Eye (tissue), 1 donor: Measurements from ENCODE around the gene DUSP16.
A peak's percentile ranks its signal among the peaks of the same experiment; 100 is the strongest.
"Not testable (repeated sequence)": the region's sequence is repeated elsewhere in the genome, so short reads cannot be mapped to it uniquely, and the experiment has no call there.

Source experiments
- DNase-seq: peaks from one replicate; pipeline ENCODE4 v3.0.0-alpha.2; 2015

The DUSP16 gene

DNA sequence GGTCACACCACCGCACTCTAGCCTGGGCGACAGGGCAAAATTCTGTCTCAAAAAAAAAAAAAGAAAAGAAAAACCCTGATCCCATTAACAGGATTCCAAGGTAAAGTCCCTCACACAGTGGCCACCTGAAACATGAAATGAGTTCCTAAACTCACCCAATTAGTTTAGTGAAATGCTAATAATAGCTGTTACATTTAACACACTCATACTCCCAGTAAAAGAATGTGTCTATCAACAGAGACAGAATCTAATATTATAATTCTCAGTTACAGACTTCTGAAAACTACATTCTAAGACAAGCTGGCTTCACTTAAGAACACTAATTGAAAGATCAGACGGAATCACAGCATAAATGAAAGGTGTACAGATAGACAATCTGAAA, 44.2 kb downstream of the DUSP16 start:
- DNase-seq, result no peak

DNA sequence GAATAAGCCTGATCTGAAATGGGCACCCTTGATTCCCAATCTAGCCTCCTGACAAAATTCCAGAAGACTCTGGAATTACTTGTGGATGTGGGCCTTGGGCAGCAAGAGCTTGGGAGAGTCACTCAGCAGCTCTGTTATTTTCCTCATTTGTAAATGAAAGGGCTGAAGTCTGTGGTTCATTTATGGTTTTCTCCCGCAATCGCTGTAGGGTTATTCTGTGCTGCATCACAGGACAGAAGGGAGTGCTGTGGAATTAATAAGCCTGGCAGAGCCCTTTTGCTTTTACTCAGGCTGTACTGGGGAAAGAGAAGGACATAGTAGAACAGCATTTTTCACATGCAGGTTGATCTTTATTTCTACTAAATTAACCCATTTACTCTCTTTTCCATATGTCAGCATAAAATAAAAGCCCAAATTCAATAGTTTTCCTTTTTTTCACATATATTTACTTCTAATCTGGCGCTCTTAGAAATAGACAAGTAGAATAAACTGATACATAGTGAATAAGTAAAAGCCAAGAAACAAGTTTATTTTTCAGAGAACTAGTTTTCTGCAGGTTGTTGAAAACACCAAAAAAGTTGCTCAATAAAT, 49.2 kb downstream of the DUSP16 start:
- no peak for DNase-seq

DNA sequence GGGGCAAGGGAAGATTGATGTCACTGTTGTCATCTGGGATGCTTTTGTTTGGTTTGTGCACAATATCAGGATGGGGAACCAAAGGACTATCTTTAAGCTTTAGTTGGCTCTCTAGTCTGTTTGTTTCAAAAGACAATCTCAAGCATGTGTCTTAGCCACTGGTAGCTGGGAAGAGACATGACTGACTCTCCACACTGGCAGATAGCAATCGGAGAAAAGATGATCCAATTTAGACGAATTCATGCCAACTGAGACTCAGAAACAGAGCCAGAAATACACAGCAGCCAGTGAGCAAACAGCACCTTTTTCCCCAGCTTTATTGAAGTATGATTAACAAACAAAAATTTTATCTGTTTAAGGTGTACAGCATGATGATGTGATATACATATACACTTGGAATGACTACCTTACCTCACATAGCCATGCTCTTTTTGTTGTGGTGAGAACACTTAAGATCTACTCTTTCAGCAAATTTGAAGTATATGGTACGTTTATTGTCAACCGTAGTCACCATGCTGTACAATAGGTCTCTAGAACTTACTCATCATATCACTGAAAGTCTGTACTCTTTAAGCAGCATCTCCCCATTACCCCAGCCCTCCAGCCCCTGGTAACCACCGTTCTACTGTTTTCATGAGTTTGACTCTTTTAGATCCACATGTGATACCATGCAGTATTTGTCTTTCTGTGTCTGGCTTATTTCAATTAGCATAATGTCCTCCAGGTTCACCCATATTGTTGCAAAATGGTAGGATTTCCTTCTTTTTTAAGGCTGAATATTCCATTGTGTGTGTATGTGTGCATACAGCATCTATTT, 50.6 kb downstream of the DUSP16 start:
- DNase-seq, result no peak

DNA sequence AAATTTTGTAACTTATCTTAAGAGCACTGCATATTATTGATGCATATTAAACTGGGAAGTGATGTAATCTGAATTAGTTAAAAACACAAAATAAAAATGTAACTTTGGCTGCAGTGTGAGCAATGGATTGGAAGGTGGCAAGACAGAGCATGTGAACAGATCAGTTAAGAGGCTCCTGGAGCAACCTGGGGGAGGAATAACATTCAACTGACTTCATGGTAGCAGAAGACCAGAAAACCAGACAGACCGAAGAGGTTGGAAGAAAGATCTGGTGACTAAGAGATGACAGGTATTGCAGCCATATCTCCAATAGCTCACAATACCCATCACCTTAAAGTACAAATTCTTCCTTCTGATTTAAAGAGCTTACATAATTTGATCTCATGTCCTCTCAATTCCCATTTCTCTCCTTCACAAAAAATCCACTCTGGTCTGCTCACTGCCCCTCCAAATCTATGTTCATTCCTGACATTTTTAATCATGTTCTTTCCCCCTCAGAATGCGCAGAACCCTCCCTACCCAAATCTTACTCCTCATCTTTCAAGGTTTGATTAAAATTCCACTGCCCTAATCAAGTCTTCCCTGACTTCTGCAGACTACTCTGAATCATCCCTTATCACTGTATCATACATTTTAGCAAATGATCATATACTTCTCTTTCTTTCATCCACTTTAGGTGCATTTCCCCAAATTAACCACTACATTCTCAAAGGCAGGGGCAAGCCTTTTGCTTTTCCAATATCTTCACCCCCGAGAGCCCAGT, 51.5 kb downstream of the DUSP16 start:
- no peak for DNase-seq

DNA sequence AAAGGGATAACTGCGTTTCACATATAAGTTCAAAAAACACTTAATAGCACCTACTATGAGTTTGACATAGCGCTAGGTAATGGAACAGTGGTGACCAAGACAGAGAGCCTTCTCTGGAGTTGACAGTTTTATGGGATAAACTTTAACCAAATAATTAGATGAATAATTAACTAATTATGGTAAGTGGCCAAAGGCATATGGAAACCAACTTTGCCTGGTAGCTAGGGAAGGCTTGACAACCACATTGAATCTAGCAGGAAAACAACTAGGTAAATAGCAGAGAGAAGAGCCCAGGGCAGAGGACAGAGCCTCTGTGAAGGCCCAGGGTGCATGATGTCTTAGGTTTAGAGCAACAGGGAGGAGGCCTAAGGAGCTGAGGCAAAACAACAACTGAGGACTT, 52.1 kb downstream of the DUSP16 start:
- no peak for DNase-seq

DNA sequence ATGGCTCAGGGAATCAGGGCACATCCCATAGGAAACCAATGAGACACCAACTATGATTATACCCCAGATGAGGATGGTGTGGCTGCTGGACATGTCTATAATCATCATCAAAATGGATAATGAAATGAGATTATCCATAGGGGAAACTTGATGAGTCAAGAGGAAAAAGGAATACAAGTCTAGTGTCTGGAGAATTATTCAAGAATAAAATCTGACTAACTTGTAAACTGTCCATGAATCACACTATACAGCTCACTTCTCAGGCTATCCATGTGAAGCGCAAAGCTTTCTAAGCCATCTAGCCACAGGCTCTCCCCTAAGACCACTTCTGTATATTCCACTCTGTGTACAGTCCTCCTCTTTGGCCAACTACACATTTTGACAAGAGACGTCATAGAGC, 52.5 kb downstream of the DUSP16 start:
- no peak for DNase-seq

DNA sequence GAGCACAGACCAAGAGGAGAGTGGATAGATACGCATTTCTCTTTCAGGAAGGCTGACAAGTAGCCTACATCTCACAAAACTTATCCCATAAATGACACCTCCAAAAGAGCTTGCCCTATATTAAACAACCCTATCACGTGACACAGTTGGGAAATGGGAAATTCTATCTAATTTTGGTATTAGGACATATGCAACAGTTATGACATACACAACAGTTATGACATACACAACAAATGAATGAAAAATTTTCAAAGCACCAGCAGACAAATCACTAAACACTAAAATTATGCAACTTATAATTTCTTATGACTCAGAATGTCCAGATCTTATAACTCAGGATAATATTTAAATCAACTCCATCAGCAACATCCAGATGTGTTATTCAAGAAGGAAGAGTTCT, 54.1 kb downstream of the DUSP16 start:
- DNase-seq, result no peak

DNA sequence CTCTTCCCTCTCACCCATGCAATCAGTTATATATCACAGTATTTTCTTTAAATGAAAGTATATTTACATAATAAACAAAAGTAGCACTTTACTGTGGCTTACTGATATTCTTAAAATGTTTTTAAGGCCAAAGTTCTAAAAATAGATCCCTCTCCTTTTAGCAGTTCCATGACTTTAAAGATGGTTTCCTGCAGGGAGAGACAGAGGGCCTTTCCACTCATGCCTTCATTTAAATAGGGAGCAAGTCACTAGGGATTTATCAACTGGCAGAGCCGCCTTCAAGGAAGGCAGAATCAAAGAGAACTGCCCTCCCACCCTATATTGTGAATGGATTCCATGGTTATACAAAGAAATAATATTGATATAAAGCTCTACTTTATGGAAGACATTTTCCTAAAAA, 55.5 kb downstream of the DUSP16 start:
- DNase-seq, result peak; percentile 50

DNA sequence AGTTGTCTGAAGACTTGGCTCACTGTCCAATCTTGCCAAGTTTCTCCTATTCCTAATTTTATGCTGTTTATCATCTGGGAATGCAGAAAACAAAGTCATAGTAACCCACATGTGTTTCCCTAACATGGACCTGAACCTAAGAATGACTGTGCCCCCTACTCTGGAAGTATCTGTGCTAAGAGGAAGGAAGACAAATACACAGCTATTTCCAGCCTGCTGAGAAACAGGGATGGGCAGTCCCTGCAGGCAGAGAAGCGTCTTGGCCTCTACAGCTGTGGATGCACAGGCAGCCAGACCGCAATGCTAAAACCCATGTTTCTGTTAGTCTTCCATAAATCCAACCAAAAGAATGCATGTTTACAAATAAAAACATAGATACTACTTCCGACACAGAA, 56.2 kb downstream of the DUSP16 start:
- peak; percentile 69 for DNase-seq

DNA sequence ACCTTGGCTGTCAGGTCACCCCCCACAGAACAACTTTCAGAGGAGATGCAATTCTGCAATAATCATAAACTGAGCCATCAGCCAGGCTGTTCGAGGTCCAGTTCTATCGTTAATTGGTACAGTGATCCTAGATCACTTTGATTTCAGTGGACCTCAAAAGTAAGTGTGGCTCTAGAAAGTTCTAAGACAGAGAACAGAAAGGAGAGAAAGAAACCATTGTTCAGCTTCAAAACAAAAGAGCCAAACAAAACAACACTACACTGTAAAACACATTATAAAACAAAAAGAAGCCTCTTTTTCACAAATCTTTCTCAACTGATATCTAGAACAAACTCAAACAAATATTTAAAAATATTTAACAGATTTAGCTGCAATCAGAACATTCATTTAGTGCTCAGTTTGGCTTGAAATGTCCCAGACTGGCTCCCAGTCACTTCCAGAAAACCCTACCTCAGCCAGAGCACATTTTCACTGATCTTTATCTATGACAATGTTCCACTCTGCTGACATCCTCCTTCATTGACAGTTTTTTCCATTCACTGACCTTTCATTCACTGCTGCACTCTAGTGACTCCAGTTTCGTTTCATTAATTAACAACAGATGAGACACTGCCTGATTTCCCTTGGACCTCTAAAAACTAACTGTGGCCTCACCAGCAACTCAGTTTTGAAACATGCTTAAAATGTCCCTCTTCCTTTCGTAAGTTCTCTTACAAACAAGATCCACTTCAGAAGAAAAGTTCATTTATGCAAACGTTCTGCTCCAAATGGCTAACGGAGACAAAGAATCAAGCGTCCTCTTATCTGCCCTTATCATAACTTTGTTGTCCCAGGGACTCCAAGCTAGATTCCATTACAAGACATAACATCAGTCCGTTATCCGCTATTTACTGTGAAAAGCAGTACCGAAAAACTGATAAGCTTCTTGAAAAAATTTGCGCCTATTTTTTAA, 56.8 kb downstream of the DUSP16 start:
- DNase-seq, result peak; percentile 81

DNA sequence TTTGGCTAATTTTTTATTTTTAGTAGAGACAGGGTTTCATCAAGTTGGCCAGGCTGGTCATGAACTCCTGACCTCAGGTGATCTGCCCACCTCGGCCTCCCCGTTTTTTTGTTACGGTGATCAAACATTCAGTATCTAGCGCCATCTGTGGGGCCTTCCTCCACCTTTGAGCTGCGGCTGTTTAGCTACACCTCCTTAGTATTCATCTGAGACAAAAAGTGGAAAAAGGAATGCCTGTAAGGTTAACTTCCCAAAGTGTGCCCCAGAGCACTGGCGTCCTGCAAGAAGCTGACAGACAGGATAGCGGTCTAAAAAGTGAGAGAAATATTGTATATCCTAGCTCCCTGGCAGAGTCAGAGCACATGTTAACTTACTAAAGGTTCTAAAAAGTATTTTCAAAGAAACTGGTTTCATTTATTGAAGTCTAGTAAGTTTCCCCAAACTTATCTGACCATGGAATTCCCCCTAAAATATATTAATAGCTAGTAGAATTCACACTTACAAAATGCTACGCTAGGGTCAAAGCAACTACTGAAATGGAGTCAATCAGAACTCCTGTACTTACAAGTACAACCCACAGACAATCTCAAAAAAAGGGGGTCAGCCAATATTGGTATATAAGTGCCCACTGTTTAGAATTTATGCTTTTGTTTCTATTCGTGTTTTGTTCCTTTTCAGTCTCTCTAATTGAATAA, 59.1 kb downstream of the DUSP16 start:
- DNase-seq, result no peak

DNA sequence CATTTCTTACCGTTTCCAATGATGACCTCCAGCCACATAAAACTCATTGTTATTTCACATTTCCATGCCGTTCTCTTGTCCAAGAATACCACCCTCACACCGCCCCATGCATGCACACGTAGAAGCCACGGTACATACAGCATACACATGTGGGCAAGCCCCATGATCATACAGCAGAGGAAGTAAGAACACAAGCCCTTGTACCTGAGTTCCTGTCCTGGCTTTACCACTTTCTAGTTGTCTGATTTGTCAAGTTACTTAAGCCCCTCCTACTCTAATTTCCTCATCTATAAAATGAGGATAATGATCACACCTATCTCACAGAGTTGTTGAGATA, 59.9 kb downstream of the DUSP16 start:
- no peak for DNase-seq

DNA sequence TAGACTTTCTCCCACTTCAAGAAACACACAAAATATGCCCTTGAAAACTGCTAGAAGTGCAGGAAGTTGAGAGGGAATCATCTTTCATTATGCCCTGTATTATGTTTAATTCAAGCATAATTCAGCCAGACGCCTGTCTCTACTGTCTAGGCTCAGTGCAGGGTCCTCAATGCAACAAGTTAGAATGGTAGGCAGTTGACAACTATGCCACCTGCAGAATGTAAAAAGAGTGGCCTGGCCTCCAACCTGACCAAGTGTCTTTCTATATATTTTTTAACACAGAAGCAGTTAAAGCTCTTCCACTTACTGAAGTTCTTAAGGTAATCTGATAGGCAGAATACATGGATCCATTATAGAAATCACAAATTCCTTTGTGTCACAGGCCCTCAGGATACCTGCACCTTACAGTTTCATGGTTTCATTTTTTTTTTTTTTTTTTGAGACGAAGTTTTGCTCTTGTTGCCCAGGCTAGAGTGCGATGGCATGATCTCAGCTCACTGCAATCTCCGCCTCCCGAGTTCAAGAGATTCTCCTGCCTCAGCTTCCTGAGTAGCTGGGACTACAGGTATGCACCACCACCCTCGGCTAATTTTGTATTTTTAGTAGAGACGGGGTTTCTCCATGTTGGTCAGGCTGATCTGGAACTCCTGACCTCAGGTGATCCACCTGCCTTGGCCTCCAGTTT, 60.4 kb downstream of the DUSP16 start:
- DNase-seq, result not testable (repeated sequence)

DNA sequence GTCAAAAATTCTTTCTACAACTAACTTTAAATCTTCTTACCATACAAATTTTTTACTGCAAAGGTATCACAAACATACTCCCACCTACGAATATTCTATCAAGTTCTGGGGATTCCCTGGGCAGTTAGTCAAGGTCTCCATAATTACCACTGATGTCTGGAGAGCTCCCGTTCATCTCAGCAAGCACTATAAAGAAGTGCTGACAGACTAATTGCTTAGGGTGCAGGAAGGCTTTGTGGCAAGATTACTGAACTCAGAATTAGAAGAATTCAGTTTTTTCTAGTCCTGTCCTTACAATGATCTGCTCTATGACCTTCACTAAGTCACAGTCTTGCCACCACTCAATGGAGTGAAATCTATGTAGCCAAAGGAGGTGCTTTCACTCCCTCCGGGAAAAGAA, 61.5 kb downstream of the DUSP16 start:
- no peak for DNase-seq

DNA sequence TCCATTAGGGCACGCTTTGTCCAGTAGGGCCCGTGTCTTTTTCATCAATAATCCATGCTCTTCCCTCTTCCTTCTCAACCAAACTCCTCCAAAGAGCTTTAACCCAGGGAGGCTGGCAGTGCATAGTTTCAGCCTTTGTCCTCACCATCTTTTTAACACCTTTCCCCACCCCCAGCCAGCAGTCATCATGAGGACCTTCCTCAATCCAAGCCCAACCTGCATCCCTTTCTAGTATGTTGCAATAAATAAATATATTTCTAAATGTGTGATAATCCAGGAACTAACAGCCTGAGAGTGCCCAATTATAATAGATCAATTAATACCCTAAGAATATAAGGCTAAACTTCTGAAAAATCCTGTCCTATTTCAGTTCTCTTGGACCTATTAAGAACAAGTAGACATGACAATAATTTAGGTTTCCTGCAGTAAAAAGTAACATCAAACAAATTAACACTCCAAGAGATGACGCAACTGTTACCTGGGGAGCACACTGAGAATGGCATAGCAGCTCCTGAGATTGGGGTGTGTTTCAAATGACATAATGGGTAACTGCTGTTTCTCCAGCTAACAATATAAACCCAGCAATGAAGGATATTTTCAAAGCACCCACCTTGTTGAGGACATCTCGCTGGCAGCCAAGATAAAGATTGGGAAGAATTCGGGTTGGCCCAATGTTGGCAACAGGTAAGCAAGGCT, 62.6 kb downstream of the DUSP16 start:
- DNase-seq, result no peak

DNA sequence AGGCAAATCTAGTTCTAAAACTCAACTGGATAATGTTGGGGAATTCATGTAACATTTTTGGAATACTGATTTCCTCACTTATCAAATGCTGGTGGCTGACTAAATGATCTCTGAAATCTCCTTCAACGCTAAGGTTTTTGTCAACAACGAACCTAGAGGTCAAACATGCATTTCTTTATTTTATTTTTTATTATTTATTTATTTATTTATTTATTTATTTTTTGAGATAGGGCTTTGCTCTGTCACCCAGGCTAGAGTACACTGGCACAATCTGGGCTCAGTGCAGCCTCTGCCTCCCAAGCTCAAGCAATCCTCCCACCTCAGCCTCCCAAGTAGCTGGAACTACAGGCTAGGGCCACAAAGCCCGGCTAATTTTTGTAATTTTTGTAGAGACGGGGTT, 64.5 kb downstream of the DUSP16 start:
- no peak for DNase-seq

DNA sequence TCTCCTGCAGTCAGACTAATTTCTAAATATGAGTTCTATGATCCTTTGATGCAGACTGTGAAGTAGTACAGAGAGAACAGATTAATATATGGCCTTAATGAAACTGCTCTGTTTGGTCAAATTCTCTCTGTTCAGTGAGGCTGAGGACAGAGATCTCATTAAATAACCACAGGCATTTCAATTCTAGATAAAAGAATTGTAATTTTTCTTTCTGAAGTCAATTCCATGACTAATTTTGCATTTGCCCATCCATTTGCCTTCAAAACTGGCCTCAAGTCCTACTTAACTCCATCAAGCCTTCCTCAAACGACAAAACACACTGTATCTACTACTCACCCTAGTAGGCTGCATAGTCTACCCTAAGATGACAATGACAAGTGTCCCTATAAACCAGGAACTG, 67.1 kb downstream of the DUSP16 start:
- no peak for DNase-seq

DNA sequence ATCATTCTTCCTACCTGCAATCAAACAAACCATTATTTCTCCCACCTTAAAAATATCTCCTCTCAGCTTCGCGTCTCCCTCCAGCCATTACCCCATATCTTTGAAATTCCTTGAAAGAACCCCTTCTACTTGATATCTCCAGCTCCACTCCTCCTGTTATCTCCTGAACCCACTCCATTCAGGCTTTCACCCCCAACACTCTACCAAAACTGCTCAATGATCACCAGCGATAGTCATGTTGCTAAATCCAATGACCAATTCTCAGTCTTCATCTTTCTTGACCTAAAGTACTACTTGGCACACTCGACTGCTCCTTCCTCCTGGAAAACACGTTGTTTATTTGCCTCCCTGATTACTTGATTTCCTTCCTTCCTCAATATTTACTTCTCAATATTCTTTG, 70.1 kb downstream of the DUSP16 start:
- DNase-seq, result no peak

DNA sequence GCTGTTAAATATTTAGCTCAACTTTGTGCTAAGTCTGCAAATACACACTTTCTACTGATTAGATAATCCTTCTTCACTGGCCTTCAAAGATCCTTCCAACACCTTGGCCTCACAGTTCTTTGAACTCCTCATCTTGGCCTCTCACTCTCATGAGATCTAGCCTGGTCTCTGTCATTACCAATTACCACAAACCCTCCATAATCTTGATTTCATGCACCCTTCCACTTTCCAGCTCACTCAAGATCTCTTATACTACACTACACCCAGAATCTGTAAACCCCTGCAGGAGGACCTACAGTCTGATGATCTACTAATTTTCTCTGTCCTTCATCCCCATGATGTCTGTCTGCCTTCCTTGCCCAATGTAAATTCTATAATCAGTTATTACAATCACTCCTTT, 71.1 kb downstream of the DUSP16 start:
- DNase-seq, result no peak

DNA sequence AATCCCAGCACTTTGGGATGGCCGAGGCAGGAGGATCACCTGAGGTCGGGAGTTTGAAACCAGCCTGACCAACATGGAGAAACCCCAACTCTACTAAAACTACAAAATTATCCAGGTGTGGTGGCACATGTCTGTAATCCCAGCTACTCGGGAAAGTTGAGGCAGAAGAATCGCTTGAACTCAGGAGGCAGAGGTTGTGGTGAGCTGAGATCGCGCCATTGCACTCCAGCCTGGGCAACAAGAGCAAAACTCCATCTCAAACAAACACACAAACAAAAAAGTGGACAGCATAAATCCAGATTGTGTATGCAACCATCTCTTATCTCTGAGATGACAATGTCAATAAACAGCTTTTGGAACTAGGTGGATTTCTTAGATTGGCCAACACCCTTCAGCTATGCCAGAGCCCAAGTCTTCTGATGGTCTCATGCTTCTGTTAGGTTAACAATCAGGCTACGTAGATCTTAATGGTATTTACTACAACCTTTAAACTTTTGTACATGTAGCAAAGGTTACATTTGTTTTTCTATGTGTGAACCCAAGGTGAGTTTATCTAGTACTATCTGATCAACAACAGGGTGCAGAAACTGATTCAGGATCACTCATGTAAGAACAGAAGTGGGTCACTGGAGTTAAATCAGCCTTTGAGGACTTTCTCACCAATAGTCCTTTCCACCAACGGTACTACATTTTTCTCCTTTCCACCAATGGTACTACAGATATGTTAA, 73.7 kb downstream of the DUSP16 start:
- DNase-seq, result no peak
